HG03342 (cell line): Measurements from ENCODE around the gene FAM107A.

Source experiments
- ATAC-seq: cut with Tn5 transposase; IDR thresholded peaks from one replicate; pipeline ENCODE4 v1.9.1; 2021; ENCODE audit warnings: mild to moderate bottlenecking, moderate library complexity; ENCODE audit not compliant: unreplicated experiment

Gene FAM107A

DNA sequence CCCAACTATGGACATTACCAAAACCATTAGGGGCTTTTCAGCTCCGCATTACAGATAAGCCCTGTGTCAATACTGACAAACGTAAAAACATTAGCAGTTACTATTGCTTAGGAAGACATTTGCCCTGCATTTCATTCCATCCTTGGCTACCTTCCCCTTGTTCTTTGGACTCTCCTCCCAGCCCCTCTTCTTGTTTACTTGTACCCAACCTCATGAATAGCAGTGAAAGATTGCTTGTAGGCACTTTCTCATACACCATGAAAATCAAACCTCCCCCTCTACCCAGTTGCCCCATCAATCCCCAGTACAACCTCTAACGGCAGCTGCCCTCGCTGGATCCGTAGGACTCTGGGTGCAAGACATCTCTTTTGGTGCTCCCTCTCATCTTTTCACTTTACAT, 16.9 kb upstream of the FAM107A start:
- no peak for ATAC-seq

DNA sequence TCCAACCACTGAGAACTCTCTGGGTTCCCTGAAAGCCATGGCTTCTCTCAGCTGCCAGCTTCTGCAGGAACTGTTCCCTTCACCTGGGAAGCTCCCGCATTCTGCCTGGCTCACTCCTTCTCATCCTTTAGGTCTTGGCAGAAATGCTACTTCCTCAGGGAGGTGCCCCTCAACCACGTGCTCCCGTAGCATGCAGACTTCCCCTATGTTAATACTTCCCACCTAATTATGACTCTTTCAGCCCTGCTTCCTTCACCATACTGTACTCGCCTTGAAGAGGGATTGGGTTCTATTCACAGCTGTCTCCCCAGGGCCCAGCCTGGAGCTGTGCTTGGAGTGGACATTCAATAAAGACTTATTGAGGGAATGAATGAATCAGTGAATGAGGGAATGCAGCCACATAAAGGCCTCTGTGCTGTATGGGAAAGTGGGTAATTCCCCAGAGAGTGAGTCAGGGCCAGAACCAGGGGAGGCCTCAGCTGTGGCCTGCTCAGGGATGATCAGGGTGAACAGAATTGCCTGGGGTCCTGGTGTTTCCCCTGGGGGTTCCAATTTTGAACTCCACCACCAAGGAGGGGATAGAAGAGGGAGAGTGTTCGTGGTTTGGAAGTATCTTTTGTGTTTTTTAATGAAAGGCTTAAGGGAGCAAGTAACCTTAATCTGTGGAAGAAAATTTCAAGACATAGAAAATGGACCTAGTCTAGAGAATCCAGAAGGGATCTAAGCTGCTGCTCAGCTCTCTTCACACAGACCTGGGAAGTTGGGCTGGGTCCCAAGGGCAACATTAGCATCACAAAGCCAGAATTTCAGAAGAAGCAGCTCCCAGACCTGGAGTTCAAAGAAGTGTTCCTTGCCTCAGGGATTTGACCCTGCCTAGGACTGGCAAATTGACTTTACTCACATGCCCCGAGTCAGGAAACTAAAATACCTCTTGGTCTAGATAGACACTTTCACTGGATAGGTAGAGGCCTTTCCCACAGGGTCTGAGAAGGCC, 14.6 kb upstream of the FAM107A start:
- no peak for ATAC-seq

DNA sequence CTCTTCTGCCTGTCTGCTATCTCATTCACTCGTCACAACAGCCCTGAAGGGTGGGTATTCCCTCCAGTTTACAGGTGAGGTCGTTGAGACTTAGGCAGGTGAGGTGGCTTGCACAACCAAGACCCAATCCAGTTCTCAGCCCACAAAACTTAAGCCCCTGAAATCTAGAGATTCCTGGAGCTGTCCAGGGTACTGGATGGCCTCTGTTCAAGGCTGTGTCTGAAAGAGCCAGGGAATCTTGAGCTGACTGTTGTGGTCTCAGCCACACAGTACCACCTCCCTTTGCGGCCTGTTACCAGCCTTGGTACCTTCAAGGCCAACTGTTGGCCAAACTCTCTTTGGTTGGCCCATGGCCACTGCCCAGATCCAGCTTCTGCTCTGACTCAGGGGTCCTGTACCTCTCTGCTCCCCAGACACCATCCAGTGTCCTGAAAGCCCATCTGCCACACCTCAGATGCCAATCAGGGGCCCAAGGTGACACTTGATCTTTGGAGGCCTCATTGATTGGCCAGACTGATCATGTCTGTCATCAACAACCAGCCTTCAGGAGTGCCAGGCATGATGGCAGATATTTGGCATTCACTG, 10.9 kb upstream of the FAM107A start:
- no peak for ATAC-seq

DNA sequence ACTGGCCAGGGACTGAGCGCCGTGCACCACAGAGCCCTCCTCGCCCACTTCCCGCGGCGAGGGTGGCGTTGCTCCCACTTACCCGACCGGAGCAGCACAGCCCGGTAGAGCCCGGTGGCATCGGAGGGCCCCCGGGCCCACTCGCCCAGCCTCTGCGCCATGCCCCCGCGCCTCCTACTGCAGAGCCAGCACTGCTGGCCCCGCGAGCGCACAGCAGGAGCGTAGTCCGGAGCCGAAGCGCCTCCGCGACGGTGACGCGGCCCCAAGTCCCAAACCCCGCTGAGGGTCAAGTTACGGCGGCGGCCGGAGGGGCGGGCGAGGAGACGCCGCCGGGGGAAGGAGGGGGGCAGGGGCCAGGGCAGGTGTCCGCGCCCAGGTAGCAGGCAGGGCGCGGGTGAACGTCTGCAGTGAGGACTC, 9.6 kb upstream of the FAM107A start:
- no peak for ATAC-seq

DNA sequence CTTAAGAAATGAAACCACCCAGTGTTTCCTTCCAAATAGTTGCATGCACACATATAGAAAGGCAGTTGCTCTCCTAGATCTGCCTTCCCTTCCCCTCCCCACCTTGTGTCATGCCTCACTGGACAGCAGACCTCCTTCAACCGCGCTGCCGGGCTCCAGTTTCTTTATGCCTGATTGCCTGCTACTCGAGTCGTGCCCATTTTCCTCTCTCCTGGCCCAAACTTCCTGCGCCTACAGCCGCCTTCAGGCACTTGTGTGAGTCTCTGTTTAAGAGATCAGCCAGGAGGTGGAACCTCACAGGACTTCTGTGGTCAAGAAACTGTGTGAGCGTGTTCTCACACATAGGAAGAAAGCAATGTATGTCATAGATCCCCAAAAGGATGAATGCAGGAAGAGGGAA, 8.8 kb upstream of the FAM107A start:
- ATAC-seq: no peak

DNA sequence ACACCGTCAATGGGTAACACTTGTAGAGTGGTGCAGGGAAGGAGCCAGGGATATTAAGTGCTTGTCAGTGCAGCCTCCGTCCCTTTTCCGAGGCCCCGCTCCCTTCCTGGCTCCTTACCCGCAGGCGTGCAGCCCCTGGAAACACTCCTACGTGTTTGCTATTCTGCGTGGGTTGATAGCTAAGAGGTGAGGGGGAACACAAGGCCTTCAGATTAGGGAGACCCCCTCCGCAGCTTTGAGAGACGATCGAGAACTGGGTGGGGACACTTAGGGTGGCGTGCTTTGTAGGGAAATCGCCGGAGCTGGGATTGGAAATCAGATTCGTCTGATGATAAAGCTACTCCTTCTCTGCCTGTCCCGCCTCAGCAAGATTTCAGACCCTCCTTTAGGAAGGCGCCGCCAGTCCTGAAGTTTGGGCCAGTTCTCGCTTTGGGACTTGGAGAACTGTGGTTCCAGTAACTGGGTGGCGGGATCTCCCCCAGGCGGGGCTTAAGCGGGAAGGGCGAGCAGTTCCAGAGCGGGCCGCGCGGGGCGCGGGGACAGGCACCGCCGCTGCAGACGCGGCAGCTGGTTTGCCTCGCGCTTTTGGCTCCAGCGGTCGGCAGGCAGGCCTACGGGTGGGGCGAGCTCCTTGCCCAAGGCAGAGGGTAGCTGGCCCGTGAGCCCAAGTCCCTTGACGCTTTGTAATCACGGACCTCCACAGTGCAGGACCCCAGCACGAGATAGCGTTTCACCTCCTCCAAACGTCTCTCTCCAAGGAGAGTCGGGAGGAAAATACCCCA, 8.0 kb upstream of the FAM107A start:
- ATAC-seq: peak; percentile 96

DNA sequence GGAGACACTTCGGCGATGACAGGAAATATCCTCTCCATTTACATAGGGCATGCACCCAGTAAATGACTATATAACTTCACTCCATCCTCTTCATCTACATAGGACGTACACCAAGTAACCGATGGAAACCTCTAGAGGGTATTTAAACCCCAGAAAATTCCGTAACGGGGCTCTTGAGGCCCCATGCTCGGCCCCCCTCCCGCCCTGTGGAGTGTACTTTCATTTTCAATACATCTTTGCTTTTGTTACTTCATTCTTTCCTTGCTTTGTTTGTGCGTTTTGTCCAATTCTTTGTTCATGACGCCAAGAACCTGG, 7.5 kb upstream of the FAM107A start:
- ATAC-seq: no peak

DNA sequence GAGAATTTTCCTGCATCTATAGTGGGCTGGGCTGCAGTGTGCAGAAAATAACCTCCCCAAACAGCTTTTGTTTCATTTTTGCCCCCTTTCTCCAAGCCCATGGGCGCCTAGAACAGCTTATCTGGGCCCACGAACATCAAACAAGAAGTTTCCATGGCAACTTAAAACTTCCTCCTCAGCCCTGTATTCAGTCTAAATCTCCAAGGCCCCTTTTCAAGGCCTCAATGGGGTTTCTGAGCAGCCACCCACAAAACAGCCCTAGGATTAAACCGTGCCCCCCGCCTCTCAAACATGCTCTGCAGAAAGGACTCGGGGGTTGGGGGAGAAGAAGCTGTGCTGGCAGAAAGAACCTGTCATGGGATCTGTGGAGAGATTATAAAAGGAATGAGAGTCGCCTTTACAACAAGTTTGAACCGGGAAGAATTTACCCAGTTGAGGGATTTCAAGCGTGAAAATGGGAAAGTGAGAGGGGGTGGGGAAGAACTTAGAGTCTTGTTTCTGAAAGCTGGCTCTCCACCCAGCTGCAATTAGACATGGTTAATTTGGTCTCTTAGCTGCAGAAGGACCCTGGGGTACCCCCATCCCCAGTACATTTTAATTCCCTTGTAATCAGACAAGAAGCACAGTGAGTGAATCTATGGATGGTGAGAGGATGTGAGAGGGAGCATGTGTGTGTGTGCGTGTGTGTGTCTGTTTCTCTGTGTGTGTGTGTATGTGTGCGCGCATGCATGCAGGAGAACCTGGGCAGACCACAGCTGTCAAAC, 4.3 kb upstream of the FAM107A start:
- no peak for ATAC-seq

DNA sequence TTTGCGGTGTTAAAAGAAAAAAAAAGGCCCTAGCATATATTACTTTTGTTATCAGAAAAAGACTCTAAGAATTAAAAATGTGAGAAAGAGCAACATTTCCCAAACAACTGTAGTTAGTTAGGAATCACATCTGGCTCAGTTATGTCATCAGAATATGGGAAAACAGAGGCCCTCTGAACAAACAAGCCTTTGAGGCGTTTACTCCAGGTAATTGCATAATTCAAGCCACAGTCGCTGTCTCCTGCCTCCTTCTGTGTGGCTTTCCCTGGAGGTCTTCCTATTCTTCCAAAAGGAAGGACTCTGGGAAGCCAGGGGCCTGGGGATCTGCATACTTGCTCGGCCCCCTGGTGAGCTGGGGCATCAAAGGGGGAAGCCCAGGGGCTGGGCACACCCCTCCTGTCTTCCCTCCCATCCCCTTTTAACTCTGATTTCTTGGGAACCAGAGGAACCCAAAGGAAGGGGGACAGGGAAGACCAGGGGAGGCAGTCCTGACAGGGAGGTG, 3.7 kb upstream of the FAM107A start:
- no peak for ATAC-seq

DNA sequence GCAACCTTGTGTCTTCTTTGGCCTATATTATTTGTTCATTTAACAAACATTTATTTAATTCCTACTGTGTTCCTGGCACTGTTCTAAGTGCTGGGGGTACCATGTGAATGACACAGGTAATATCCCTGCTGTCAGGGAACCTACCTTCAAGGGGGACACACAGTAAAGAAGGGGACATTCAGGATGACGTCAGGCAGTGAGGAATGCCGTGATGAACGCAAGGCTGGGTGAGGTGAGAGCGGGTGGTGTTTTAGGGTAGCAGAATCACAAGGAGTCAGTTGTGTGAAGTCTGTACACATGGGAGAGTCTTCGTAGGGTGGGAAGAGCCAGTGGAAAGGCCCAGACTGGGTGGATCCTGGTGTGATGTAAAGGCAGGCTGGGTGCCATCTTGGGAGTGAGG, 1.7 kb upstream of the FAM107A start:
- no peak for ATAC-seq

DNA sequence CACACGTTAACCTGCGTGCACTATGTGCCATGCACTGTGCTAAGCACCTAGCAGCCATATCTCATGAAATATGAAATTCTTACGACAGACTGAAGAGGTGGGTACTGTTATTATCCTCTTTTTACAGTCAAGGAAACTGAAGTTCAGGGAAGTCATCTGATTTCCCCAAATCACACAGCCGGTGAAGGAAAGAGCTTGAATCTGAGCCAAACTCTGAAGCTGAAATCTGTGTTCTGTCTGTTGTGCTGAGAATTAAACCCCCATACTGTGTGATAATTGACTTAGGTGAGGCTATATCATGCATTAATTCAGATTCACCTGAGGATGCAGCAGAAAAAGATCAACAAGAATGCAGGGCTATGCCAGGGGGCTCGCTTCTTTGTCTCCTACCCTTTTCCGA, 475 bp downstream of the FAM107A start:
- no peak for ATAC-seq

DNA sequence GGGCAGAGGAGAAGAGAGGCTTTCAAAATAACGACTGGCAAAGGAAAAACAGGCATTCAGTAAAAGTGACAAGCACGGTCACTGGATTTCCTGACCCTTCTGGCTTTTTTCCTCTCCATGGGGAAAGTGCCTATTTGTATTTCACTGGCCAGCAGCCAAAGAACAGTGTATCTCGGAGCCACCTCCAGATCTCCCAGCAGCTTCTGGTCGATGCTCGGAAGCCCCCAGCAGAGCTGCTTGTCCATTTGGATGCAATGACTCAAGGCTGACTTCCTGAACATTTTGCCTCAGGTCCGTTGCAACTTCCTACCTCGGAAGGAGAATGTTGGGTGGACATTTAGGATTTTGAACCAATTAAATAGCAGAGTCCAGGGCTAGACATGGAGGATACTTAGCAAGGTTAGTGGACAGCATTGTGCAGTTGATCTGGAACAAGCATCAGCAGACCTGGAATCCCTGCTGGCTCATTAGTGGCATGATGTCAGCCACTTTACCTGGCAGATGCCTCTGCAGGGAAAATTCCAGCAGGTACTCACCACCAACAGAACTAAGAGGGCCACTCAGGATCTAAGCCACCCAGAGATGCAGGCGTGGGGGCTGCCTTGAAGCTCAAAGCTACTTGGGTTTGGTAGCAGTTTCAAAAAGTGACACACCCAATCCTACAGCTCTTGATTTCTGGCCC, 1.1 kb downstream of the FAM107A start:
- no peak for ATAC-seq

DNA sequence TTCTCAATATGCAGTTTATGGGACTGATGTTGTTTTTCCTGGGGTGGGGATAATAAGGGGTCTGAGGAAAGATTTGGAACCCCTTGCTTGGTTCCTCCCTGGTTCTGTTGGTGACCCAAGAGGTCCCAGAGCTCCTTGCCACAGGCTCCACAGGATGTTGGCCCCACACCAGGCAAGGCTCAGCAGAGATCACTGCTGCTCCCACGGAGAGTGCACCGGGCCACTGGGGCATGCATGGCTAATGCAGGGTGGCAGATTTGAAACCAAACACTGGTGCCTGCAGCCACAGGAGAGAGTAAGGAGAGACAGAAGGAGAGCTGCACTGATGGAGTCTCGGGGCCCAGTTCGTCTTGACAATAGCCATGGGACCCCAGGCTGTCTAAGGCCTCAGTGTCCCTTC, 2.5 kb downstream of the FAM107A start:
- ATAC-seq: no peak

DNA sequence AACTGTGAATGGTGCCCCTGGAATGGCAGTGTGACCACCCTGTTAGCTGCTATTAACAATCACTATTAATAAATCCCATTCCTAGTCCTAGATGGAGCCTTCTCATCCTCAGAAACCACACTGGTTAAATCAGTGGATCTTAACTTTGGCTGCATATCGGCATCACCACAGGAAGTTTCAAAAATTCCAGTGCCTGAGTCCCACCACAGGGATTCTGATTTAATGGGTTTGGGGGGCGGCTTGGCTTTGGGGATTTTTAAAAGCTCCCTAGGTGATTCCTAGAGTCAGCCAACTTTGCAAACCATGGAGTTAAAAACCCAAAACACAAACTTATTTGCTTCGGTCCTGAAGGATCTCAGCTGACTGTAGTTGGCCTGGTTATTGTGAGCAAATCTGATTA, 3.1 kb downstream of the FAM107A start:
- ATAC-seq: no peak

DNA sequence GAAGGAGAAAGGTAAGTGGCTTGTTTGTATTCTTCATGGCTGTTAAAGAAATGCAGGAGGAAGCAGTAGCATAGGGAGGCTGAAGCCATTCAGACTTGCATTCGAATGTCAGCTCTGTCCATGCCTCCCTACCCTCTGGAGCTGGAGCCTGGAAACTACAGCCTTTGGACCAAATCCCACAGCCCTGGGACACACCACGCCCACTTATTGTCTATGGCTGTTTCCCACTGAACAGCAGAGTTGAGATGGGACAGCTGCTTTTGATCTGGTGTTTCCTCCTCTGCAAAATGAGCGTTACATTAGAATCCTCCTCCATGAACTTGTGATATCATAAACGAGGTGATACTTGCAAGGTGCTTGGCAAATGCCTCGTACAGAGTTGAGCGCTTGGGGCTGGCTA, 3.6 kb downstream of the FAM107A start:
- ATAC-seq: no peak

DNA sequence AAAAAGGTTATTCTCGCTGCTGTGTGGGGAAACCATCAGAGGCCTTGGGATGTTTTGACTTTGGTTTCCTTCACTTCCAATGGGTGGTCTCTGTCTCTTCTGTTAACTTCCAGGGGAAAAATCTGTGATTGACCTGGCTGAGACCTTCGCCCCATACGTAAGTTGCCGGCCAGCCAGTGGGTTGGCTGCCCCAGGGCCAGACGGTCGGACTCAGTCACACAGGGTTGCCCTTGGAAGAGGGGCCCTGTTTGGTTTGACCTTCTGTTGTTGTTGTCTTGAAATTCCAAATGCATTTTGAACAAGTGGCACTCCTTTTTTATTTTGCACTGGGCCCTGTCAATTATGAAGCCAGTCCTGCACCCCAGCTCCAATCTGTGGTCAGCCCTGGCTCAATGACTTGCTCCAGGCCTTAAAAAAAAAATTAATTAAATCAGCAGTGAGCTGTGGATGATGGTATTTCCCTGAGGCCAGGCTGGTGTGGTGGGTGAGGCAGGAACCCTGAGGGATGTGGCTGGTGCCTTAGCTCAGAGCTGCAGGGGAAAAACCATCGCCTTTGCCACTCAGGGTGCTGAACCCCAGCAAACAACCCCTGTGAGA, 4.5 kb downstream of the FAM107A start:
- ATAC-seq: no peak

DNA sequence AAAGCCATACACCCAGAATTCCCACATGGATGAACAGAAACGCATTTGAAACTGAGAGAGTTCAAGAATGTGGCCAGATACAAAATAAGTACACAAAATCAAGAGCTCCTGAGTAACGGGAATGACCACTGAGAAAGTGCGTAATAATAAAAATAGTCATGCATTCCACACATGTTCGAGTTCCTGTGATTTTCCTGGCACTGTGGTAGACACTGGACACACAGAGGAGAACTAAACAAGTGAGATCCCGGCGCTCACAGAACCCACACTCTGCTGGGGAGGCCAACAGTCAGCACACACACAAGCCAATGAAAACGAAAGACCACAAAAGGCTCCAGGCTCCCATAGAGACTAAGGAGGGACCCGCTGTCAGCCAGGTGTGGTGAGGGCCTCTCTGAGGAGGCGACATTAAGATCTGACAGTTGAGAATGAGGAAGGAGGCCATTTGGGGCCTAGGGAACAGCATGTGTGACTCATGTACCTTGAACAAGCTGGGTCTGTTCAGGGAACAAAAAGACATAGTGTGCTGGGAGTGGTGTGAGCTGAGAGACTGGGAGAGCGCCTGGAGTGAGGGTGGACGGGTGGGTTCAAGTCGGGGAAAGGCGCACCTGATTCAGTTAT, 5.1 kb downstream of the FAM107A start:
- no peak for ATAC-seq

DNA sequence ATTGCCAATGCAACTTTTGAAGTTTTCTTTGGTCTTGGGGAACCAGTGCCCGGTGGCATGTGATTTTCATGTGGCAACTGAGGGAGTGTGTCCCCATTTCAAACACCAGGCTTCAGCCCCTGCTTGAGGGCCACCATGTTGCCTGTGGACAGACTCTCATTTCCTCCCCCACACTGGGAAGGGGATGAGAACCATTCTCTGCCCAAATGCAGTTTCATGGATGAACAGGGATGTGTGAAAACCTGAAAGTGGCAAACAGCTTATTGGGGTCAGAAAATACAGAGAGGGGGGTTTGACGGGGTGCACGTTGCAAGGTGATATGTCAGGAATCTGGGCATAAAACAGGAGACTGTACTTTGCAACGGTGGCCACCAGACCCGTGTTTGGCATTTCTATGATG, 6.3 kb downstream of the FAM107A start:
- ATAC-seq: no peak

DNA sequence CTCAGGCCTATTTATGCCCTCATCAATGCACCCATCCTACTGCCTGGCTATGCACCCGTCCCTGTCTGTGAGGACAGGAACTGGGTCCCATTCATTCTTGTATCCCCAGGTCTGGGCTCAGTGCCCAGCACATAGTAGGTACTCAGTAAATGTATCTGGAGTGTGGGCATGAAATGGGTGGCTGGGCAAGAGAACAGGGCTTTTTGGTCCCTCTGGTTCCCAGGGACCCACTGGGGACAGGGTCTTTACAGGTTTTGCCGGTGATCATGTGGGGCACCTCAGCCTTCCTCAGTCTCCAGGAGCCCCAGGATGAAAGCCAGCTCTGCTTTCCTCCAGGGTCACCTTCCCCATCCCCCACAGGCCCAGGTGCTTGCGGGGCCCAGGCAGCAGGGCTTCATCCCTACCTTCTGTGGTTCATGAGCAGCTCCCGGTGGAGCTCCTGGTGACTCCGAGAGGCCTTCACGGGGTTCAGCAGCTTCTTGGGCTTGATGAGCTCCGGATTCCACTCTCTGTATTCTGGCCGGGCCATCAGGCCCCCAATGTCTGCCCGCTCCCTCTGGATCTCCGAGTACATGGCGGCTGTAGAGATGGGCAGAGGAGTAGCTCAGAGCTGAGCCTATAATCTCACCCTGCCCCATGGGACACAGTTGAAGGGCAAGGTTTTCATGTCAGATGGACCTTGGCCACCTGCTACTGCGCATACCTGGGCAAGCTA, 7.7 kb downstream of the FAM107A start:
- no peak for ATAC-seq
